COLO668 (cell line): ENCODE results near the gene PTGFRN.
"Not testable (repeated sequence)": the region's sequence is repeated elsewhere in the genome, so short reads cannot be mapped to it uniquely, and the experiment has no call there.

Experiments used
- DNase-seq: peaks from one replicate; lab custom pipeline; 2025; ENCODE audit not compliant: unreplicated experiment; lab: John Stamatoyannopoulos, UW

PTGFRN gene

DNA sequence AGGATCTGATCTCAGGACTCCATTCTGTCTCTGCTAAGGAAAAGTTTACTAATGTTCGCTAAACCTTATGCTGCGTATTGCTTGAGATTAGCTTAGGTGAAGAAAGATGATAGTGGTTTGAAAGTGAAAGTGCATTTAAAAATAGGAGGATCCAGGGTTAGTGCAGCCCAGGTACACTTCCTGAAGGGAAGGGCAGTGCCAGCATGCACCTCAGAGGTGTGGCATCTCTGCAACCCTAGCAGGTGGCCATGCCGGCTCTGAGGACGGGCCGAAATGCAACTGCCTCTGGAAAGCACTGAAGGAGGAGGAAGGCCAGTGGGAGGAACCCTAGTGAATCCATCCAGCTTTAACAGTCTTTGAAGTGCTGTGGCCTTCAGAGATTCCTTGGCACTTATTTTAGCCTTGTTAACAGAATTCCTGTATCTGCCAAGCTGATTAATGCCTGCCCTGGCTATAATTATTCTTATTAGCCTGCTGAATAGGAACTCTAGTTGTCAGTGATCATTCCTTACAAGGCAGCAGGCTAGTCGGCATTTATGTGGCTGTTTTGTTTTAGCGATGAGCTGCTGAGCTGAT lies 5.5 kb downstream of the PTGFRN start:
- DNase-seq = no peak

DNA sequence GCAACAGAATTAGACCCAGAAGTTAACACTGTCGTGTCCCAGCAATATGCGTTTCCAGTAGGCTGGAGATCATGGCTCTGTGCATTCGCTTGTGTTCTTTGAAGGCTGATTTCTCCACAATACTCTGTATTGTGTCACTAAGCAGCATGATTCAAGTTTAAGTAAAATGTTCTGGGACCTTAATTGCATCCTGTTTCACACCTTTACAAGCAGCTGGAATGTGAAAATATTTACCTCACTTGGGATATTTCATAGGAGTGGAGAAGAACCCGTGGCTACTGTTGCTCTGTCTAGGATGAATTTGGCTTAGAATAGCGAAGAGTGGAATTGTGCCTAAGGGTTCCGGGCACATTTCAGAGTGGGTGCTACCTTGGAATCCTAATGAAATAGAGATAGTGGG lies 6.3 kb downstream of the PTGFRN start:
- no peak for DNase-seq

DNA sequence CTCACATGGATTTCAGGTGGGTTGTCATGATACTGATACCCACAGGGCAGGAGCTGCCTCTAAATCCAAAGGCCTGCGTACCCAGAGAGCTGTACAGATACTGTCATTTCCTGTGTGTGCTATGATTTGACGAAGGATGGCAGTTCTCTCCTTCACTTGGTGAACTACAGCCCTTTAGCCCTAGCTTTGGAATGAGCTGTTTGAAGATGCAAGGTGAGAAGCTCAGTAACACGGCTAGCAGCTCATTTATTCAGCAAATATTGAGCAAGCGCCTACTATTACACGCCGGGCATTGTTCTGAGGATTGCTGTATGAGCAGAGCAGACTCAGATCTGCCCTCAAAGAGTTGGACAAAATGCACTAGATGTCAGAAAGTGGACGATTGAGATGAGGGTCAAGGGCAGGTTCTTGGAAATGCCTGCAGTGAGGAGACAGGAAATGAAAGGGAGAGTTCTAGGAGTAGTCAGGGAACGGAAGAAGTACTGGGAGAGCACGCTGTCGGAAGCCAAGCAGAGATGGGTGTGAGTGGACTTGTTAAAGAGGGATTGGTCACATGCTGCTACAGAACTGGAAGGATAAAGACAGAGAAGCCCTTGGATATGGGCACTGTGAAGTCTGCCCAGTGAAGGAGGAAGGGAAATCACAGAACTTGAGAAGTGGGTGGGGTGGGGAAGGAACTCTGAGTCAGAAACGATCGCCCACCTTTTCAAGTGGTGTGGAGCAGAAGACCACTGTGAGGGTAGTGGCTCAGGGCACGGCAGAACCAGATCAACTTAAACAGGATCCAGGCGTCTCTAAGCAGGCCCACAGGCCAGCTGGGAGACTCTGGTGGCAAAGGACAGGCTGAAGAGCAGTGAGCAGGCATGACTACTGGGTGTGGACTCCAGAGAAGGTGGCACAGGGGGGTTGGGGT lies 7.1 kb downstream of the PTGFRN start:
- no peak for DNase-seq

DNA sequence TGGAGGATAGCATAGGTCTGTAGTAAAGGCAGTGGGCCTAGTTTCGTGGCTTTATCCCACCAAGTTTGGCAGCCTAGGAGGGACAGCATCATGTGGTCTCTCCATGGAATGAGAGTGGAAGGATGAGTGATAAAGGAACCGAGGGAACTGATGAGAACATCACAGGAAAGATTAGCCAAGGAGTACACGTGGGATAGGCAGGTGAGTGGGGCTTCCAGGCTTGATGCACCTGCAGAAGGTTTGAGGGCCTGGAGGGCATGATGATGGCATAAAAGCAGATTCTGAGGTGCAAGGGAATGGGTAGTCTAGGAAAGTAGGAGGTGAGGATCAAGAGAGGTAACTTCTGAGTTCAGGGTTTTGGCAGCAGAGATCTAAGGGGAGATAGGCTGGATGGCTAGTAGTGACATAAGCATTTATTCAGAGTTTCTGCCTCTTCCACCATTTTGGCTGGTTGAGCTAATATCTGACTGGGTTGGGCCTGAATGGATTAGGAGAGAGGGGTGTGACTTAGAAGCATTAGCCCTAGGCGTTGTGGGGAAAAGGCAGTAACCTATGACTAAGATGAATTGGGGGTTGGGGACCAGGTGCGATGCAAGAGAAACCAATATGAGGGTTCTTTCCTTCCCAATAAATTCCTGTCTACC lies 9.1 kb downstream of the PTGFRN start:
- DNase-seq = no peak

DNA sequence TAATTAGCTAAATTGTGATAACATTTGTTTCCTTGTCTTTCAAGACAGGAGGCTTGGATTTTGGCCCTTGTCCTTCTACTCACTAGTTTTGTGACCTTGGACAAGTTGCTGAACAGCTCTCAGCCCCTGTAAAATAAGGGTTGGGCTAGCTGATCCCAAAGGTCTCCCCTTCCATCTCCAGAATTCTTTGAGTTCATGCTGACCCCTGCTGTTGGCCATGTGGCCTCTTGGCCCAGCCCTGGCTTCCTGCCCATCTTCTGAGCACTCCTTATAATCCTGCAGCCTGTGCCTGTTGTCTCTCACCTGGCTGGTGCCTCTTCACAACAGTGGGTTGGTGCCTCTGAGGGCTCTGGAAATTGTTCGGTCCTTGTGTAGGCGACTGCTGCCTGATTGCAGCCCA lies 10.1 kb downstream of the PTGFRN start:
- peak; percentile 18 for DNase-seq

DNA sequence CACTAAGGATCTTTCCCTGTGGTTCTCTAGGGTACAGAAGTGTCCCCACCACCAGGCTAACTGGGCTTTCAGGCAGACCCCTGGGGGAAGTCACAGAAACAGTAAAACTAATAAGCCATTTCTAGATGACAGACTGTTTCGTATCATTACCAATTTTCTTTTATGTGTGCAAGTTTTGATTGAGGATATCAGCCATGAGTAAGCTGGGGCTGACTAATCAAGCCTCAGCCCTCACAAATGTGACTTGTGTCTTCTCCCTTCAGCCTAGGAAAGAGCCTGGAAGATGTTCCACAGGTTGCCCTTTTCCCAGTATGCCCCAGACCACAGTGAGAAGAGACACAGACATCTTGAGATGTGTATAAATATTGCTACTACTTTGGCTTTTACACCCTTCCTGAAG lies 10.5 kb downstream of the PTGFRN start:
- no peak for DNase-seq

DNA sequence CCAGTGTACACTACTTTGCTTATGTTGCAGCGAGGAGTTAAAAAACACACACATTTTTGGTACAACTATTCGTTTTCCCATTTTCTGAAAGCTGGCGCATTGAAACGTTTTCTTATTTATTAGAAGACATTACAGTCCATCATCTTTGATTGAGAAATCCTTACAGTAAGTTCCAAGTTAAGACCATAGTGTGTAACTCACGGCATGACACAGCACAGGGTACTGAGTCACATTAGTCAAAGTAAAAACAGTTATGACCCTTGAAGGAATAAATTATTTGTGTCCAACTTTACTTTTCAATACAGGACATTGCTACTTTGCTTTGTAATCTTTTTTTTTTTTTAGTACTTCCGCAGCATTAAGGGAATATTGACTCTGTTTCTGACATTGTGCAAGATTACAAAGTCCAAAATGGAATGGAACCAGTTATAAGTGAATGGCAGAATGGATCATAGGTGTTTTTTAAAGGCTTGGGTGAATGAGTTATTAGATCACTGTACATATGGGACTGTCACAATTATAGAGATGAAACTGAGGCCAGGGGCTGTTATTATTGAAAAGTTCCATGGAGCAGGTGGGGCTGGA lies 11.7 kb downstream of the PTGFRN start:
- DNase-seq = no peak

DNA sequence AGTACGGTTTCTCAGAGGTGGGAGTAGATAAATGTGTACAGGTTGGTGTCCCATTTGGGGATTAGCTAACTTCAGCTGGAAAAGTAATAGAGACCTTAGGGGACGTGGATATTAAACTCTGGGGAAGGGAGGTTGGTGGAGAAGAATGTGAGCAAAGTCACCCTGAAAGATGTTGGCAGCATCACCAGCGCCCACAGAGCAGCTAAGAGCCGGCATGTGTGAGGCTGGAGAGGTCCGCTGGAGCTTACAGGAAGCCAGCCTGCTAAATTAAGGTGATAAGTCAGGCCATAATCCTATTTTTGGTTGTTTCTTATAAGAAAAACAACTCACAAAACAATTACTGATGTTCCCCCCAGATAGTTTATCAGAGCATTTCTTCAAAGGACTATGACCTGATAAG lies 12.2 kb downstream of the PTGFRN start:
- no peak for DNase-seq

DNA sequence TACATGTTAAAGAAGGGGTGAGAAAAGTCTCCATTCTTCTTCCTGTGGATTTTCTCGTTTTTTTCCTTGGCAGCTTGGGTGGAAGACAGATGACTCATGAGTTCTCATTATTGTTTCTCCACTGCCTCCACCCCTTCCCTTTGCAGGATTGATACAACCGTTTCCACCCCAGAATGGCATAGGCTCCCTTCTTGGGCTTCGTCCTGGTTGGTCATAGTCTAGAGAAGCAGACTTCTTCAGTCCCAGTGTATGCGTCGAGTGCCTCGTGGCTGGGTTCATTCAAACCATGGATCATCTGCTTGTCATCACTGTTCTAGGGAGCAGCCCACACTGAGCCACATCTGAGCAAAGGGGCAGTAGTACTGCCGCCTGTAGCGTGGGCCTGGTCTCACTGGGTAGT lies 13.7 kb downstream of the PTGFRN start:
- DNase-seq = no peak

DNA sequence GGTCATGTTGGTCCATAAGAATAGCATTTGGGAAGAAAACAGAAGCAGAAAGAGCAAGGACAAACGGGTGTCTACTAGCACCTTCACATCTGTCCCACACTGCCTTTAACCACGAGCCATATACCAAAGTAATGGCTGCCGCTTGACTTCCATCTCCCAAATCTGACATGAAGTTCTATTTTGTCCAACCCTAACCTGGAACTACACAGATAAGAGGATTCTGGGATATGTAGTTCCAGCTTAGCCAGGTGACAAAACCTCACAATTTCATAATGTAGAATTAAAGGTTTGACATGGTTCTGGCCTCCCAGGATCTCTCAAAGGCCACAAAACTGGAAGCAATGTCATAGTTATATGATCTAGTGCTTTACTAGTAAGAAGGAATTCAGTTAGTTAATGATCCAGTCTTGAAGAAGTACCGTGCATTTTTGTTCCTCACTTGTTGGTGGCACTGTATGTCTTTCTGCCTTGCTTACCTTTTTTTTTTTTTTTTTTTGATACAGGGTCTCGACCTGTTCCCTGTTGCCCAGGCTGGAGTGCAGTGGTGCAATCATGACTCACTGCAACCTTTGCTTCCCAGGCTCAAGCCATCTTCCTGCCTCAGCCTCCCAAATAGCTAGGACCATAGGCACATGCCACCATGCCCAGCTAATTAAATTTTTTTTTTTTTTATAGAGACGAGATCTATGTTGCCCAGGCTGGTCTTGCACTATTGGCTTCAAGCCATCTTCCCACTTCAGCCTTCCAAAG lies 17.5 kb downstream of the PTGFRN start:
- DNase-seq = no peak

DNA sequence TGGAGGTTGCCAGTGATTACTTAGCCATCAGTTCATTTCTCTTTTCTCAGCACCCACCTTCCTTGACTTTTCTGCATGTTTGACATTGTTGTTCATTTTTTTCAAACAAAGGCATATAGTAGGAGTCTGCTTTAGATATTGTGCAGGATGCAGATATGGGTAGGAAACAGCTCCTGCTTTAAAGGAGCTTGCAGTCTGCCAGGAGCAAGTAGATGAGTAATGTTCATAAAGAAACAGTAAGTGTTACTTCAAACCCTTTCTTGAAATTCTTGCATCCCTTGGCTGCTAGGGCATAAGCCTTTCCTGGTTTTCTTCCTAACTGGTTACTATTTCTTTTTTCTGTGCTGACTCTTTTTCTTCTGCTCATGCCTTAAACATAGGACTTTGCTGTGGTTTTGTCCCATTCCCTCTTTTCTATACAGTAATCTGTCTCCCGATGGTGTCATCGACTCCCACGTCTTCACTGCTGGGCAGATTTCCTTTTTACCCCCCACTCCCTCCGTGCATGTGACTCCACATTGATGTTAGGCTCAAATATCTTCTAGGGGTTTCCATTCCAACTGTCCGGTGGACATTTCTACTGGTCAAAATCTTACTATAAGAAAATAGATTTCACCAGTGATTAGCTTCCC lies 20.4 kb downstream of the PTGFRN start:
- DNase-seq = no peak

DNA sequence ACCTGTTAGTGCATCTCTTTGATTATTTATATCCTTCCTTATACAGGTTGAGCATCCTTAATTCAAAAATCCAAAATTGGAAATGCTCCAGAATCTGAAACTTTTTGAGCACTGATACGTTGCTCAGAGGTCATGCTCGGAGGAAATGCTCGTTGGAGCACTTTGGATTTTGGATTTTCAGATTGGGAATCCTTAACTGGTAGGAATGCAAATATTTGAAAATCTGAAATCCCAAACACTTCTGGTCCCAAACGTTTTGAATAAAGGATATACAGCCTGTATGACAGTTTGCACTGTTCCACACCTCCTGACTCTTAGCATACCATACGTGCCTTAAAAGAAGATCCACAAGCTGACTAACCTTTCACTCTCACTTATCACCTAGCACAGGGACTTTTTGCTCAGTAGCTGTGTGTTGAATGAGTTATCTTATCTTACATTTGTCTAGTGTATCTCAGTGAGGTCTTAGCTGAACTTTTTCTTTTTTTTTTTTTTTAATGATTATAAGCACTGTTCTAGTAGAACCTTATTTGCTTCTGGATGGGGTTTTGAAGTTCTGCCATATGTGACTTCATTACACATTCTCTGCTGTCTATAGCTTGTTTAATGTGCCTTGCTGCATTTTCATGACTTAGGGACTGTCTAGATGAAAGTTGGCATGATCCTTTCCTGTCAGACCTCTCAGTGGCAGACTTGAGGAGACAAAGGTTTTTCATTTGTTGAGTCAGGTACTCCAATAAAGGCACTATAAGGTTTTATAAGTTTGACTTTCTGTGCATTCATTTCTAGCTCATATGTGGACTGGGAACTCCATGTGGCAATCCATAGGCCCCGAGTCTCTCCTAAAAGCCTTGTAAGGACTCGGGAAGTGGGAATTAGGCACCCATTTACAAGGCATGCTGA lies 21.6 kb downstream of the PTGFRN start:
- DNase-seq = no peak

DNA sequence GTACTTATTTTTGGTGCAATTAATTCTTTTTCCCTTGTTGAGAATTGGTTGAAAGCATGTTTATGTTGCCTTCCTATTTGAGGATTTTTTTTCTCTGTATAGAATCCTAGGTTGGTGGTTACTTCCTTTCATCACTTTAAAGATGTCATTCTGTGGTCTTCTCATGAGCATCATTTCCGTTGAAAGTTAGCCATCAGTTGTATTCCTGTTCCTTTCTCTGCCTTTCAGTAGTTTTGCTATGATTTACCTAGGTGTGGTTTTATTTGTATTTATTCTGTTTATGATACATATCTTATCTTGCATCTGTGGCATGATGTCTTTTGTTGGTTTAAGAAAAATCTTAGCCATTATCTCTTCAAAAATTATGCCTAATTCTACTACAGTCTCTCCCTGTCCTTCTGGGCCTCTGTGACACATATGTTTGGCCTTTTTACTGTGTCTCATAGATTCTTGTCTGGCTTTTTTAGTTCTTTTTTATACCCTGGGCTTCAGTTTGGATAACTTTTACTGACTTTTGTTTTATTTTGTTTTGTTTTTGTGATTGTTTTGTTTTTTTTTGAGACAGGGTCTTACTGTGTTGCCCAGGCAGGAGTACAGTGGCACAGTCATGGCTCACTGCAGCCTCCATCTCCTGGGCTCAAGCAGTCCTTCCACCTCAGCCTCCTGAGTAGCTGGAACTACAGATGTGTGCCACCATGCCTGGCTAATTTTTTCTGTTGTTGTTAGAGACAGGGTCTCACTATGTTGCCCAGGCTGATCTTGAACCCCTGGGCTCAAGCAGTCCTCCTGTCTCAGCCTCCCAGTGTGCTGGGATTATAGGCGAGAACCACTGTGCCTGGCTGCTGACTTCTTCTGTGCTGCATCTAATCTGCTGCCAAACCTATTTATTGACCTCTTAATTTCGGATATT lies 24.1 kb downstream of the PTGFRN start:
- DNase-seq = no peak

DNA sequence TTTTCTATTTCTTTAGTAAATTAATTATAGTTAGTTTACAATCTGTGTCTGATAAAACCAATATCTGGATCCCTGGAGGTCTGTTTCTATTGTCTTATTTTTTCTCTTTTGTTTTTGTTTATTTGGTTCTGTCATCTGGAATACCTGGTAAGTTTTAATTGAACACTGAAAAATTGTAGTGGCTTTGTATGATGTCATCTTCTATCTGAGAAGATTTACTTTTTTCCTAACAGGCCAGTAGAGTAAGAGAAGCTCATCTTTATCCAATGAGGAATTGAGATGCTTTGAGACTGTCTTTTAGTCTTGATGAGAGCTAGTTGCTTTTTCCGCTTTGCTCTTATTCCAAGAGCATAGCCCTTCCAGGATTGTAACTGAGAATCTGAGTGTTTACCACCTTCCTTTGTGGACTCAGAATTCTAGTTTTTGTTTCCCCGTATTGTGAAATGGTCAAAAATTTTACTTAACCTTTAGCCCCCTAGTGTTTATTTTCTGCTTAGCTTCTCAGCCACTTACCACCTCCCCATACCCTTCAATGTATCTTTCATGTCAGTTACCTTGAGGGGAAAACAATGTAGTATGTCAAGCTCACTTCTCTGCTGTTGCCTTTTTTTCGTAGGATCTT lies 25.0 kb downstream of the PTGFRN start:
- DNase-seq = no peak

DNA sequence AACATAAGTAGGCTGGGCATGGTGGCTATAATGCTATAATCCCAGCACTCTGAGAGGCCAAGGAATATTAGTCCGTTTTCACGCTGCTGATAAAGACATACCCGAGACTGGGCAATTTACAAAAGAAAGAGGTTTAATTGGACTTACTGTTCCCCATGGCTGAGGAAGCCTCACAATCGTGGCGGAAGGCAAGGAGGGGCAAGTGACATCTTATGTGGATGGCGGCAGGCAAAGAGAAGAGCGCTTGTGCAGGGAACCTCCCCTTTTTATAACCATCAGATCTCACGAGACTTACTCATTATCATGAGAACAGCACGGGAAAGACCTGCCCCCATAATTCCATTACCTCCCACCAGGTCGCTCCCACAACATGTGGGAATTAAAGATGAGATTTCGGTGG lies 28.5 kb downstream of the PTGFRN start:
- no peak for DNase-seq

DNA sequence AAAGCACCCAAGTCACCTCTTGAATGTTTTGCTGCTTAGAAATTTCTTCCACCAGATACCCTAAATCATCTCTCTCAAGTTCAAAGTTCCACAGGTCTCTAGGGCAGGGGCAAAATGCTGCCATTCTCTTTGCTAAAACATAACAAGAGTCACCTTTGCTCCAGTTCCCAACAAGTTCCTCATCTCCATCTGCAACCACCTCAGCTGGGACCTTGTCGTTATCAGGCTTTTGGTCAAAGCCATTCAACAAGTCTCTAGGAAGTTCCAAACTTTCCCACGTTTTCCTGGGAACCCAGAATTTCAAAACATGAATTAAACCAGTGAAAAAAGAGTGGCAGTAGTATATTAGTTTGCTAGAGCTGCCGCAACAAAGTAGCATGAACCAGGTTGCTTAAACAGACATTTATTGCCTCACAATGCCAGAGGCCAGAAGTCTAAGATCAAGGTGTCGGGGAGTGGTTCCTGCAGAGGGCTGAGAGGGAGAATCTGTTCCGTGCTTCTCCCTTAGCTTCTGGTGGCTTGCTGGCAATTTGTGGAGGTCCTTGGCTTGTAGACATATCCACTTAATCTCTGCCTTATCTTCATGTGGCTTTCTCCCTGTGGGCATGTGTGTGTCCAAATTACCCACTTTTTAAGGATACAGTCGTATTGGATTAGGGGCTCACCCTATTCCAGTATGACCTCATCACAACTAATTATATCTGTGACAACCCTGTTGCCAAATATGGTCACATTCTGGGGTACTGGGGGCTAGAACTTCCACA lies 30.2 kb downstream of the PTGFRN start:
- not testable (repeated sequence) for DNase-seq

DNA sequence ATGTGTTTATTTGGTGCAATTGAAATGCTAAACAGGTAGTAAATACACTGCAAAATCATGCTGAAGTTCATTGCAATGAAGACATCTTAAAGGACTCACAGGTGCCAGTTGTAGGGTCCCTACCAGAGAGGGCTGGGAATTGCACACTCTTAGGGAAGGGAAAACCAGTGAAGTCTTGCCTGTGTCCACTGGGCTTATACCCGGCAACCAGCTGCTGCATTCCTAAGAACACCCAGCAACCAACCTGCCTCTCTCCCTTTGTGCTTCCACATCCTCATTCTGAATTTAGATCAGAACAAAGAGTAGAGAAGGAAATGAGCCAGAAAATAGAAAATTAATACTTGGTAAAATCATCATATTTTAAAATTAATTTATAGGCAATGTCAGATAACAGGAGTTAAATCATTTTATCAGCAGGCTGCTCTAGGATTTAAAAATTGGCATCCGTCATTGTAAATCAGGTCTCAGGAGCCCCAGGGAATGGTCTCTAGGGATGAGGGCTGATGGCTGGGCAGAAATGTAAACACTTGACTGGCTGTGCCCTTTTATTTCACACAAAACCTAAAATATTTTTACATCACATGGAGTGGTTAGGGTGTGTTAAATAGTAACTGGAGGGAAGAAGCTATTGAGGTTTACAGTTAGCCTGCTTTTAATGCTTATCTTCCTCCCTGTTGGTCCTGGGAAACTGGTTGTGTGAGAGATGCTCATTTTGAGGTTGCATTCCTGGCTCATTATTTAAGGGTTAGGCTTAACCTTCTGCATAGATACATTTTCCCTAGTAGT lies 31.3 kb downstream of the PTGFRN start:
- DNase-seq = peak; percentile 23
